ENCODE results near the gene HPX. TPM values are rescaled to one million over a fixed set of nuclear protein-coding genes. Genes with fewer than 3 reads are reported as not detected.

The HPX gene
- total and polyA plus RNA-seq, 2 of the 4 experiments (the other 2 are of a cell fraction), result 0.36 to 1.4 TPM

DNA sequence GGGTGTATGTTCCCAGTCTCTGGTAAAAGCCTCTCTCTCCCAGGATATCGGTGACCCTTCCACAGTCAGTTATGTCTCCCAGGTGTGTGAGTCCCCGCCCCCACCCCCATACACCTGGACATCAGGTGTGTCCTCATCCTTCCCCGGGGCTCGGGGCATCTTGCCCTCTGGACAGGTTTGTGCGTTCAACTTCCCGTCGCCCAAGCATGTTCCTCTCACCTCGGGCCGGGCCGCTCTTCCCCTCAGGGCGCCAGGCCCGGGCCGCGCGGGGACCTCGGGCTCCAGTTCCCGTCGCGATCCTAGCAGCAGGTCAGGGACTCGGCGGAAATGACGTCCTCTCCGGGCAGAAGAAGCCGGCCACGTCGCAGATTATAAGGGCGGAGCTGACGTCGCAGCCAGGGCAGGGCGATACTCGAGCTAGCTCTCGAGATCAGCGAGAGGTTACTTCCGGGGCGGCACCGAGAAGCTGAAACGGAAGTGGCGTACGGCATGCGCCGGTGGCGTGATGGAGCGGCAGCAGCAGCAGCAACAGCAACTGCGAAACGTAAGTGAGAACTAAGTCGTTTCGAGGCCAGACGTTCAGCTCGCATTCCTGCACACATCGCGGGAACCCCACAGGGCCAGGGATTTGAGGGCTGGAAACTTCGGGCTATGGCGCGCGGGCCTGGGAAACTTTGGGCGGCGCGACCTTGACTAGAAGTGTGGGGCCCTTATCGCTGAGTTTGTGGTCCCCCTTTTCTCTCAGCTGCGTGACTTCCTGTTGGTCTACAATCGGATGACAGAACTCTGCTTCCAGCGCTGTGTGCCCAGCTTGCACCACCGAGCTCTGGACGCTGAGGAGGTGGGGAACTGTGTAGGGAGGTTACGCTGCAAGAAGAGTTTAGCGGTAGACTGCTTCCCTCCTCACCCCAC lies 40.5 kb upstream of the HPX start, which contains the start of the genes ARFIP2 and TIMM10B:
ARFIP2 (minus strand) TSS at position 320 of the 912 bp plus-strand sequence. CDS start 910 bp downstream, outside the sequence.
TIMM10B (plus strand) TSS at position 490 of the 912 bp plus-strand sequence; CDS start at position 506, 16 bp downstream.
- BruUV-seq (replicated peaks), result no TSS peak
- 0% methylated on average over 45 of the region's 66 CpGs; no CpG with 5 or more reads in 1 of the 2 experiments for WGBS, 2 experiments (ENCODE audit: extremely low coverage in 2 of 2, insufficient read length in 1 of 2)
- no peak for TF ChIP-seq CEBPB (IDR thresholded peaks at IDR 0.05; ENCODE audit: low read depth, low read length)
- TF ChIP-seq, protein P1, sequence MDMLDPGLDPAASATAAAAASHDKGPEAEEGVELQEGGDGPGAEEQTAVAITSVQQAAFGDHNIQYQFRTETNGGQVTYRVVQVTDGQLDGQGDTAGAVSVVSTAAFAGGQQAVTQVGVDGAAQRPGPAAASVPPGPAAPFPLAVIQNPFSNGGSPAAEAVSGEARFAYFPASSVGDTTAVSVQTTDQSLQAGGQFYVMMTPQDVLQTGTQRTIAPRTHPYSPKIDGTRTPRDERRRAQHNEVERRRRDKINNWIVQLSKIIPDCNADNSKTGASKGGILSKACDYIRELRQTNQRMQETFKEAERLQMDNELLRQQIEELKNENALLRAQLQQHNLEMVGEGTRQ (IDR thresholded peaks at IDR 0.05; ENCODE audit: low read depth, low read length), result peak; percentile 45
- TF ChIP-seq, protein P2, sequence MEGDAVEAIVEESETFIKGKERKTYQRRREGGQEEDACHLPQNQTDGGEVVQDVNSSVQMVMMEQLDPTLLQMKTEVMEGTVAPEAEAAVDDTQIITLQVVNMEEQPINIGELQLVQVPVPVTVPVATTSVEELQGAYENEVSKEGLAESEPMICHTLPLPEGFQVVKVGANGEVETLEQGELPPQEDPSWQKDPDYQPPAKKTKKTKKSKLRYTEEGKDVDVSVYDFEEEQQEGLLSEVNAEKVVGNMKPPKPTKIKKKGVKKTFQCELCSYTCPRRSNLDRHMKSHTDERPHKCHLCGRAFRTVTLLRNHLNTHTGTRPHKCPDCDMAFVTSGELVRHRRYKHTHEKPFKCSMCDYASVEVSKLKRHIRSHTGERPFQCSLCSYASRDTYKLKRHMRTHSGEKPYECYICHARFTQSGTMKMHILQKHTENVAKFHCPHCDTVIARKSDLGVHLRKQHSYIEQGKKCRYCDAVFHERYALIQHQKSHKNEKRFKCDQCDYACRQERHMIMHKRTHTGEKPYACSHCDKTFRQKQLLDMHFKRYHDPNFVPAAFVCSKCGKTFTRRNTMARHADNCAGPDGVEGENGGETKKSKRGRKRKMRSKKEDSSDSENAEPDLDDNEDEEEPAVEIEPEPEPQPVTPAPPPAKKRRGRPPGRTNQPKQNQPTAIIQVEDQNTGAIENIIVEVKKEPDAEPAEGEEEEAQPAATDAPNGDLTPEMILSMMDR (conservative IDR thresholded peaks at IDR 0.05; ENCODE audit: low read depth, low read length), result no peak
- TF ChIP-seq RCOR1 (IDR thresholded peaks at IDR 0.05; ENCODE audit: insufficient replicate concordance, low read length), result peak; percentile 61
- TF ChIP-seq CHD1 (IDR thresholded peaks at IDR 0.05; ENCODE audit: low read depth, low read length), result no peak
- 0 out of 2 replicates have a peak, but pooled peaks have one; percentile 10 for TF ChIP-seq FOS (IDR thresholded peaks at IDR 0.05; ENCODE audit: low read depth, low read length)
- TF ChIP-seq NFE2L2 (IDR thresholded peaks at IDR 0.05; ENCODE audit: low read depth, low read length), result no peak
- peak; percentile 87; the same call in 1 of the 2 replicates for TF ChIP-seq POLR2A (IDR thresholded peaks at IDR 0.05; ENCODE audit: low read depth, low read length)
- peak; percentile 75; the same call in 1 of the 2 replicates for TF ChIP-seq MXI1 (IDR thresholded peaks at IDR 0.05; ENCODE audit: borderline replicate concordance, low read depth, low read length)
- TF ChIP-seq RAD21 (IDR thresholded peaks at IDR 0.05; ENCODE audit: low read length), result no peak; the same call in 1 of the 2 replicates
- TF ChIP-seq RFX5 (IDR thresholded peaks at IDR 0.05; ENCODE audit: low read depth, low read length), result no peak
- TF ChIP-seq BHLHE40 (IDR thresholded peaks at IDR 0.05; ENCODE audit: low read depth, low read length), result peak; percentile 79
- no peak for TF ChIP-seq SMC3 (IDR thresholded peaks at IDR 0.05; ENCODE audit: low read depth, low read length)
- no peak for TF ChIP-seq MAFK (IDR thresholded peaks at IDR 0.05; ENCODE audit: low read depth, low read length)
- TF ChIP-seq MAZ (IDR thresholded peaks at IDR 0.05; ENCODE audit: borderline replicate concordance, low read depth, low read length), result no peak

More for the DNA sequence above, 40.5 kb upstream of the HPX start, which contains the start of the genes ARFIP2 and TIMM10B:
- Histone ChIP-seq H2BK5ac (ENCODE audit: low read depth, low read length, poor library complexity, severe bottlenecking) (peak within 1 kb of the TSS; percentile 77), H3K79me1 (ENCODE audit: low read depth in 1 of 2, low read length in 2 of 2) (peaks cover 39 to 66% of the 10 kb centered on the region in 2 experiments), H3K4me2 (ENCODE audit: low read depth, low read length) (peak within 1 kb of the TSS; percentile 92), H4K5ac (ENCODE audit: low read depth, low read length) (peak within 1 kb of the TSS; percentile 62), H3K27me3 (ENCODE audit: control insufficient read depth, insufficient read depth, low read length) (no peaks in the 10 kb centered on the region), H3K27ac (ENCODE audit: insufficient read depth, low read length) (peak within 1 kb of the TSS; percentile 84), H3K4me1 (ENCODE audit: control insufficient read depth, insufficient read depth, low read length) (peaks cover 8% of the 10 kb centered on the region), H3K4me3 (ENCODE audit: insufficient read depth, low read depth, low read length) (peak within 1 kb of the TSS; percentile 82), H2AFZ (replicated peaks; ENCODE audit: low read length, poor library complexity) (peak within 1 kb of the TSS; percentile 96), H3K56ac (ENCODE audit: extremely low read depth, insufficient read depth, low read length) (peak within 1 kb of the TSS; percentile 54), H4K20me1 (ENCODE audit: insufficient read depth, low read length) (peaks cover 10% of the 10 kb centered on the region), H3K18ac (ENCODE audit: low read depth, low read length) (peak within 1 kb of the TSS; percentile 17; the same call in 1 of the 2 replicates), H3K9ac (ENCODE audit: low read depth, low read length) (peak within 1 kb of the TSS; percentile 95), H3K9me1 (ENCODE audit: insufficient read depth, low read length) (peaks cover 9% of the 10 kb centered on the region; the same call in 1 of the 2 replicates), H3K36me3 (ENCODE audit: control insufficient read depth, insufficient read depth, low read length) (peaks cover 36% of the 10 kb centered on the region), H4K8ac (ENCODE audit: low read depth in 2 of 2, low read length in 2 of 2) (peak within 1 kb of the TSS; percentile 63 to 96), H3K4ac (ENCODE audit: low read depth, low read length) (peak within 1 kb of the TSS; percentile 93), H3K23ac (ENCODE audit: low read depth, low read length) (peak within 1 kb of the TSS; percentile 85), H4K91ac (ENCODE audit: insufficient read depth, low read depth, low read length) (peak within 1 kb of the TSS; percentile 78), H3K9me3 (ENCODE audit: control insufficient read depth, insufficient read depth, low read length) (no peaks in the 10 kb centered on the region), H2BK15ac (ENCODE audit: low read depth, low read length) (0 out of 3 replicates have a peak within 1 kb of the TSS, but pooled peaks have one; percentile 2), H2BK120ac (ENCODE audit: low read depth, low read length) (peak within 1 kb of the TSS; percentile 24; the same call in 1 of the 2 replicates), H2BK20ac (ENCODE audit: low read depth, low read length) (no peak within 1 kb of the TSS), H2AK9ac (replicated peaks; ENCODE audit: low read depth, low read length, poor library complexity) (peak within 1 kb of the TSS; percentile 98), H2AK5ac (ENCODE audit: low read depth, low read length) (peak within 1 kb of the TSS; percentile 93), H3K14ac (replicated peaks; ENCODE audit: low read depth, low read length) (peak within 1 kb of the TSS; percentile 91)
- intact Hi-C loops (cut with micrococcal nuclease), result loop anchor here (5.0 kb wide), 2 partner anchors 121 to 201 kb away; partner anchors contain the start of genes ILK, MRPL17 and RRP8
- dilution Hi-C loops (cut with HindIII; ENCODE audit: low sequenced_read_pairs, unreplicated experiment), result no loop called here
- CTCF ChIA-PET, result interaction anchor here (1.2 to 1.4 kb wide), 2 partner anchors 9 to 102 kb away, joined by 3 to 4 read pairs; no protein-coding TSS in a partner anchor
- POLR2A ChIA-PET (ENCODE audit: unreplicated experiment), result interaction anchor here (0.8 kb wide), 1 partner anchor 9 kb away, joined by 3 read pairs; no protein-coding TSS in a partner anchor
- in situ Hi-C loops (cut with MboI; ENCODE audit: low sequenced_read_pairs), result no loop called here
- ATAC-seq (ENCODE audit: low read depth) (peak; percentile 96), DNase-seq (peak; percentile 98)
